ENCODE measurements around the gene DOCK6. TPM values are rescaled to one million over a fixed set of nuclear protein-coding genes. Genes with fewer than 3 reads are reported as not detected.

DOCK6 gene
- total RNA-seq, 2 donors from 2014 or later, result 93.8 to 111 TPM

DNA sequence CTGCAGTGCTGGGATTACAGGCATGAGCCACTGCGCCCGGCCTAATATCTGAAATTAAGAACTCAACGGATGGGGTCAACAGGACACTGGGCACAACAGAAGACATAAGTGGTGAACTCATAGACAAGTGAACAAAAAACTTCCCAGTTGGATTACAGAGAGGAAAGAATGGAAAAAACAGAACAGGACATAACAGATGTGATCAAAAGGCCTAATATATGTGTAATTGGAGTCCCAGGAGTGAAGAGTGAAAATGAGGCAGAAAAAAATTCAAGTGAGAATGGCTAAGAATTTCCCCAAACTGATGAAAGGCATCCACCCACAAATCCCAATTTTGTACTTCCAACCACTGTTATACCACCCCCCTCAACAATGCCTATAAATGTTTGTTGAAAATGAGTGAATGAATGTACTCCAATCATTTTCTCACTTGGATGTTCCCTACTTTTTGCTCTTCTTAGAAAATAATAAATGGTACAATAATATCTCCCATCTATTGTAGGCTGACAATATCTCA, 41.2 kb downstream of the DOCK6 start:
- TF ChIP-seq, protein P1, sequence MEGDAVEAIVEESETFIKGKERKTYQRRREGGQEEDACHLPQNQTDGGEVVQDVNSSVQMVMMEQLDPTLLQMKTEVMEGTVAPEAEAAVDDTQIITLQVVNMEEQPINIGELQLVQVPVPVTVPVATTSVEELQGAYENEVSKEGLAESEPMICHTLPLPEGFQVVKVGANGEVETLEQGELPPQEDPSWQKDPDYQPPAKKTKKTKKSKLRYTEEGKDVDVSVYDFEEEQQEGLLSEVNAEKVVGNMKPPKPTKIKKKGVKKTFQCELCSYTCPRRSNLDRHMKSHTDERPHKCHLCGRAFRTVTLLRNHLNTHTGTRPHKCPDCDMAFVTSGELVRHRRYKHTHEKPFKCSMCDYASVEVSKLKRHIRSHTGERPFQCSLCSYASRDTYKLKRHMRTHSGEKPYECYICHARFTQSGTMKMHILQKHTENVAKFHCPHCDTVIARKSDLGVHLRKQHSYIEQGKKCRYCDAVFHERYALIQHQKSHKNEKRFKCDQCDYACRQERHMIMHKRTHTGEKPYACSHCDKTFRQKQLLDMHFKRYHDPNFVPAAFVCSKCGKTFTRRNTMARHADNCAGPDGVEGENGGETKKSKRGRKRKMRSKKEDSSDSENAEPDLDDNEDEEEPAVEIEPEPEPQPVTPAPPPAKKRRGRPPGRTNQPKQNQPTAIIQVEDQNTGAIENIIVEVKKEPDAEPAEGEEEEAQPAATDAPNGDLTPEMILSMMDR (conservative IDR thresholded peaks at IDR 0.05), result no peak
- peaks cover 10% of the 10 kb centered on the region for H3K9me3 ChIP-seq (ENCODE audit: control insufficient read depth, low read length)
- WGBS, 2 experiments (ENCODE audit: insufficient coverage in 1 of 2, insufficient read length in 1 of 2), result 97 to 100% methylated on average over 3 of the region's 3 CpGs
- no peaks in the 10 kb centered on the region for H3K27me3 ChIP-seq (ENCODE audit: control insufficient read depth, insufficient read depth, low read length, poor library complexity, severe bottlenecking)
- H3K9me3 Mint-ChIP-seq, result peaks cover 19% of the 10 kb centered on the region
- no peaks in the 10 kb centered on the region for H3K27me3 Mint-ChIP-seq (ENCODE audit: insufficient read depth)
- no peaks in the 10 kb centered on the region for H3K4me1 ChIP-seq (ENCODE audit: control insufficient read depth, insufficient read depth, low read length)
- H3K4me3 Mint-ChIP-seq, result no peak overlapping the region
- H3K9ac ChIP-seq (ENCODE audit: extremely low read depth, low read length, poor library complexity, severe bottlenecking), result no peak overlapping the region
- no peak overlapping the region for H3K27ac ChIP-seq (ENCODE audit: low read depth, low read length)
- H3K36me3 ChIP-seq (ENCODE audit: control insufficient read depth, insufficient read depth, low read length), result peaks cover 27% of the 10 kb centered on the region
- H3K36me3 Mint-ChIP-seq (ENCODE audit: low read depth), result peaks cover 51% of the 10 kb centered on the region
- H3K27ac Mint-ChIP-seq, result no peak overlapping the region
- peak overlapping the region; percentile 8 for H3K4me3 ChIP-seq (ENCODE audit: low read length)
- no peak for DNase-seq
- no peaks in the 10 kb centered on the region for H3K4me1 Mint-ChIP-seq

DNA sequence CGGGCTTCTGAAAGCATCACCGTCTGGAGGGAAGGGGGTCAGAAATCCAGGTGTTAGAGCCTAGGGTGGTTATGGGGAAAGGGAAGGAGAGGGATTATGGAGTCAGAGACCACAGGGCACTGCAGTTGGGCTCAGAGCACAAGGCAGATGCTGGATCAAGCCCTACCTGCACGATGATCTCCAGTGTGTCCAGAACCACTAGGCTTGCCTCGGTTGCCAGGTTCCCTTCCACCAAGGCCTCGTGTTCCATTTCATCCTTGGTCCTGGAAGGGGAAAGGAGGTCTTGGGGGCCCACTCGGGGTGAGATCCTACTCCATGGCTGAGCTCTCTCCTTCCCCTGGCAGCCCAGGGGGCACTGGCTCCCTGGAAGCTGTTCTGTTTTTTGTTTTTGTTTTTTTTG, 47.9 kb downstream of the DOCK6 start:
- H3K4me3 Mint-ChIP-seq, result no peak overlapping the region
- H3K27ac Mint-ChIP-seq, result no peak overlapping the region
- H3K27ac ChIP-seq (ENCODE audit: low read depth, low read length), result no peak overlapping the region
- DNase-seq, result no peak
- no peaks in the 10 kb centered on the region for H3K4me1 ChIP-seq (ENCODE audit: control insufficient read depth, insufficient read depth, low read length)
- H3K27me3 Mint-ChIP-seq (ENCODE audit: insufficient read depth), result no peaks in the 10 kb centered on the region
- H3K36me3 Mint-ChIP-seq (ENCODE audit: low read depth), result peaks cover 38% of the 10 kb centered on the region
- peaks cover 4% of the 10 kb centered on the region for H3K9me3 Mint-ChIP-seq
- no peak overlapping the region for H3K9ac ChIP-seq (ENCODE audit: extremely low read depth, low read length, poor library complexity, severe bottlenecking)
- H3K4me3 ChIP-seq (ENCODE audit: low read length), result no peak overlapping the region
- WGBS, 2 experiments (ENCODE audit: insufficient coverage in 1 of 2, insufficient read length in 1 of 2), result 93 to 96% methylated on average over 3 to 6 of the region's 6 CpGs
- peaks cover 25% of the 10 kb centered on the region for H3K36me3 ChIP-seq (ENCODE audit: control insufficient read depth, insufficient read depth, low read length)
- no peaks in the 10 kb centered on the region for H3K9me3 ChIP-seq (ENCODE audit: control insufficient read depth, low read length)
- H3K27me3 ChIP-seq (ENCODE audit: control insufficient read depth, insufficient read depth, low read length, poor library complexity, severe bottlenecking), result no peaks in the 10 kb centered on the region
- TF ChIP-seq, protein P1 (conservative IDR thresholded peaks at IDR 0.05), result no peak
- H3K4me1 Mint-ChIP-seq, result no peaks in the 10 kb centered on the region

DNA sequence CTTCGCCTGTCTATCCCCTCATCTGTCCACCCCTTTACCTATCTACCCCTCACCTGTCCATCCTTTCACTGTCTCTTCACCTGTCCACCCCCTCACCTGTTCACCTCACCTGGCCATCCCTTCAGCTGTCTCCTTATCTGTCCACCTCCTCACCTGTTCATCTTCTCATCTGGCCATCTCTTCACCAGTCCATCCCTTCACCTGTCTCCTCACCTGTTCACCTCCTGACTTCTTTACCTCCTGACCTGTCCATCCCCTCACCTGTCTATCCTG, 51.7 kb downstream of the DOCK6 start:
- Histone ChIP-seq H3K9me3 (ENCODE audit: control insufficient read depth, low read length) (no peaks in the 10 kb centered on the region), H3K36me3 (ENCODE audit: control insufficient read depth, insufficient read depth, low read length) (peaks cover 25% of the 10 kb centered on the region), H3K9ac (ENCODE audit: extremely low read depth, low read length, poor library complexity, severe bottlenecking) (no peak overlapping the region), H3K27me3 (ENCODE audit: control insufficient read depth, insufficient read depth, low read length, poor library complexity, severe bottlenecking) (no peaks in the 10 kb centered on the region), H3K4me3 (ENCODE audit: low read length) (no peak overlapping the region), H3K4me1 (ENCODE audit: control insufficient read depth, insufficient read depth, low read length) (no peaks in the 10 kb centered on the region), H3K27ac (ENCODE audit: low read depth, low read length) (no peak overlapping the region)
- WGBS, 2 experiments (ENCODE audit: insufficient coverage in 1 of 2, insufficient read length in 1 of 2), result 97 to 100% methylated on average over 1 of the region's 1 CpG
- H3K27me3 Mint-ChIP-seq (ENCODE audit: insufficient read depth), result no peaks in the 10 kb centered on the region
- TF ChIP-seq, protein P1 (conservative IDR thresholded peaks at IDR 0.05), result no peak
- no peaks in the 10 kb centered on the region for H3K4me1 Mint-ChIP-seq
- no peak overlapping the region for H3K27ac Mint-ChIP-seq
- H3K4me3 Mint-ChIP-seq, result no peak overlapping the region
- no peak for DNase-seq
- no peaks in the 10 kb centered on the region for H3K9me3 Mint-ChIP-seq
- peaks cover 36% of the 10 kb centered on the region for H3K36me3 Mint-ChIP-seq (ENCODE audit: low read depth)

Data from endodermal cell (in vitro differentiated cells).